GM12878 (cell line): ENCODE results near the gene SDC1. TPM values are rescaled to one million over a fixed set of nuclear protein-coding genes. Genes with fewer than 3 reads are reported as not detected.
A peak's percentile ranks its signal among the peaks of the same experiment; 100 is the strongest.

Source experiments
- ATF2 ChIP-seq: IDR thresholded peaks from 2 replicates; pipeline ENCODE4 v1.6.1; 2012; ENCODE audit warnings: low read length, inconsistent platforms
- BHLHE40 ChIP-seq, 2 experiments: fragments of 450-650 bp in 1 of 2; IDR thresholded peaks; 2 replicates each; pipeline ENCODE4 v1.6.1; 2011 to 2017; ENCODE audit warnings: low read depth in 2 of 2, borderline replicate concordance in 1 of 2, improper control_type of control experiment in 1 of 2, low read length in 1 of 2, mild to moderate bottlenecking in 1 of 2
- CHD4 ChIP-seq: fragments of 200-600 bp; sonication (generic); IDR thresholded peaks from 2 replicates; pipeline ENCODE4 v1.6.1; 2016; ENCODE audit warnings: mild to moderate bottlenecking
- CREB1 ChIP-seq: IDR thresholded peaks from 2 replicates; pipeline ENCODE4 v1.6.1; 2012; ENCODE audit warnings: low read depth, mild to moderate bottlenecking, inconsistent platforms
- ESRRA ChIP-seq: IDR thresholded peaks from 2 replicates; pipeline ENCODE4 v1.6.1; 2012; ENCODE audit warnings: mild to moderate bottlenecking, low read length, improper control_type of control experiment
- FOXK2 ChIP-seq: fragments of 450-650 bp; IDR thresholded peaks from 2 replicates; pipeline ENCODE4 v1.6.1; 2017; ENCODE audit warnings: mild to moderate bottlenecking, moderate library complexity
- NRF1 ChIP-seq: conservative IDR thresholded peaks from 2 replicates; pipeline ENCODE4 v1.6.1; 2011; ENCODE audit warnings: mild to moderate bottlenecking, low read depth, low read length, improper control_type of control experiment
- POLR2AphosphoS2 ChIP-seq: IDR thresholded peaks from 2 replicates; pipeline ENCODE4 v1.6.1; 2011; ENCODE audit warnings: low read depth, mild to moderate bottlenecking, low read length, improper control_type of control experiment, moderate library complexity
- PRDM15 ChIP-seq: fragments of 450-650 bp; formaldehyde crosslinking; IDR thresholded peaks from 2 replicates; pipeline ENCODE4 v1.4.0; 2020; ENCODE audit warnings: mild to moderate bottlenecking, moderate library complexity
- SMAD1 ChIP-seq: fragments of 450-650 bp; IDR thresholded peaks from 2 replicates; pipeline ENCODE4 v1.6.1; 2018; ENCODE audit warnings: mild to moderate bottlenecking, low read depth; ENCODE audit not compliant: partially characterized antibody
- SREBF1 ChIP-seq: IDR thresholded peaks from 2 replicates; pipeline ENCODE4 v1.6.1; 2012; ENCODE audit warnings: mild to moderate bottlenecking, low read length
- TCF12 ChIP-seq: IDR thresholded peaks from 2 replicates; pipeline ENCODE4 v1.6.1; 2011; ENCODE audit warnings: low read depth, mild to moderate bottlenecking, low read length
- ZBTB33 ChIP-seq: fragments of 450-650 bp; IDR thresholded peaks from 2 replicates; pipeline ENCODE4 v1.6.1; 2017; ENCODE audit warnings: mild to moderate bottlenecking
- ZZZ3 ChIP-seq: IDR thresholded peaks from 2 replicates; pipeline ENCODE4 v1.6.1; 2011; ENCODE audit warnings: low read depth; ENCODE audit not compliant: control insufficient read depth, insufficient read length
- polyA plus RNA-seq, 11 experiments: library from polyadenylated mRNA; depleted of rRNA in 4 of 11; unstranded in 6 of 11; stranded (reverse) in 5 of 11; fragments of >200 nt; fragmentation: Nextera tagmentation in 4 of 11; fragmentation: Illumina TruSeq in 1 of 11; extraction: Ambion mirVana in 4 of 11; extraction: Trizol in 1 of 11; gene quantifications; 1 replicate in 1 of 11; 2 replicates in 10 of 11; pipeline versions ENCODE4 v1.2.1 to v1.2.3, GENCODE V29; 2011 to 2016; ENCODE audit warnings: inconsistent platforms in 2 of 11, missing spikeins in 2 of 11, low read depth in 1 of 11
- total RNA-seq, 4 experiments: library from RNA; depleted of rRNA in 3 of 4; stranded (reverse); fragments of >200 nt in 3 of 4; fragmentation: Illumina TruSeq in 1 of 4; extraction: Trizol in 1 of 4; gene quantifications; 2 replicates each; pipeline versions ENCODE4 v1.2.1 to v1.2.3, GENCODE V29; 2013 to 2021

Gene SDC1
- total and polyA plus RNA-seq, 10 of the 15 experiments (the other 5 are each of a cell fraction or from before 2014, with no cell fraction given), result 0.85 to 36.8 (median 23.7) TPM

DNA sequence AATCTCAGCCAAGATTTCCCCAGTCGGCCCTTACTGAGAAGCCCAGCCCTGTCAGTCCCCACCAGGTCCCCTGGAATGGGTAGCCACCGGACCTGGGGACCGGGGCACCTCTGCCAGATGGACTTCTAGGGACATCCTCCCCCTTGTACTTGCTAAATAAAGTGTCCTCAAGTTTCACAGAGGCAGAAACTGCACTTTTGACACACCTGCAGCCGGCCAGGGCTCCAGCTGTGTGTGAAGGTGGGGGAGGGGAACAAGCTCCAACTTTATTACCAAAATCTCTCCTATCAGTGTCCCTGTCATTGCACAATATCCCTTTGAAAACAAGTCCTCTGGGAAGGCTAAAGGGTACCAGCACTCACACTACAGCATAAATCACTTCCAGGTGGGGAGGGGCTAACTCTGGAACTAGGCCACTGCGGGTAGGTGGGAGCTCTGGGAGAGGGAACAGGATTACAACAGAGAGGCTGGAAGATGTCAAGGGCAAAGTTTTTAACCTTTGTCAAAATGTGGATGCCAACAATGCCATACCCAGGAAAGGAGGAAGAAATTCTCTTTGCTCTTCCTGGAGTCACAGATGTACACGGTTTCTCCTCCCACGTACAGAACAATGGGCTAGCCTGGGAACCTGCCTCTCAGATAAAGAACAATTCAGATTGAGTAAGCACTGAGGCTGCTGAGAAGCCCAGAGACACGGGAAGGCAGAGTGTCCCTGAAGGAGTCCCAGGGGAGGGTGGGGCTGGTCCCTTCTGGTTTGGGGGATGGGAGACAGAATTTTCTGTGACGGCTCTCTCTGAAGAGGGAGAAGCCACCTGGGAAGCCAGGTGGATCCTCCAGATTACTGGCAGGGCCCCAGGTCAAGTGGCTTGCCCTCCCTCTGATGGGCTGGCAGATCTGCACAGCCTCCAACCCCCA lies 11.0 kb downstream of the SDC1 start (continued):
- TF ChIP-seq ZBTB33 (no peak), ZZZ3 (no peak), FOXK2 (no peak), CHD4 (no peak), PRDM15 (CRISPR knock-in tag) (no peak), BHLHE40 (IDR thresholded peaks at IDR 0.05; ENCODE audit: borderline replicate concordance in 1 of 2, low read depth in 2 of 2, low read length in 1 of 2) (no peak), ESRRA (no peak), CREB1 (0 out of 2 replicates have a peak, but pooled peaks have one; percentile 5), POLR2AphosphoS2 (no peak), ATF2 (no peak), SREBF1 (no peak), SMAD1 (no peak), TCF12 (peak; percentile 90), NRF1 (no peak)
